PFSK-1 (cell line): Measurements from ENCODE around the gene ACTG1.

ENCODE experiments used
- FOXP2 ChIP-seq: optimal IDR thresholded peaks from 2 replicates; pipeline ENCODE3; 2011; ENCODE audit warnings: borderline replicate concordance, control low read depth, inconsistent platforms; ENCODE audit not compliant: insufficient read depth; ENCODE audit errors: extremely low read length, extremely low read depth
- POLR2AphosphoS5 ChIP-seq: IDR thresholded peaks from 2 replicates; pipeline ENCODE4 v1.6.1; 2012; ENCODE audit warnings: low read depth, mild to moderate bottlenecking, control low read depth, low read length, moderate library complexity
- REST ChIP-seq, 2 experiments: IDR thresholded peaks; 2 replicates each; pipeline versions ENCODE4 v1.6.1 to v1.8.0; 2011 to 2012; ENCODE audit warnings: low read depth in 2 of 2, low read length in 2 of 2, control low read depth in 1 of 2, inconsistent platforms in 1 of 2, mild to moderate bottlenecking in 1 of 2, moderate library complexity in 1 of 2; ENCODE audit not compliant: insufficient read depth in 1 of 2
- SIN3A ChIP-seq: IDR thresholded peaks from 2 replicates; pipeline ENCODE4 v1.6.1; 2012; ENCODE audit warnings: mild to moderate bottlenecking, low read length, moderate library complexity, borderline replicate concordance; ENCODE audit not compliant: insufficient read depth

- peak; percentile 41; the same call in 1 of the 2 replicates for TF ChIP-seq POLR2AphosphoS5
- TF ChIP-seq REST (IDR thresholded peaks at IDR 0.05; ENCODE audit: insufficient read depth in 1 of 2, low read depth in 2 of 2, low read length in 2 of 2) = no peak
- no peak for TF ChIP-seq SIN3A
- no peak for TF ChIP-seq FOXP2
These were observed 25.4 kb upstream of the ACTG1 start for GRCh38 chr17:81537856-81538555.
